OCI-LY3 (cell line): ENCODE data around the gene KCNA2.

Experiments
- H2AFZ ChIP-seq: fragments of 200-600, 300-600 bp; shearing (Covaris generic); 2 replicates; pipeline ENCODE4 v1.6.0; 2014; ENCODE audit warnings: antibody characterized with exemption, low read depth, low read length
- H3K27ac ChIP-seq: fragments of 200-600, 300-600 bp; sonication (generic); 2 replicates; pipeline ENCODE4 v1.5.1; 2014; ENCODE audit warnings: mild to moderate bottlenecking, low read length, moderate library complexity, mixed read lengths
- H3K27me3 ChIP-seq: fragments of 200-600, 300-600 bp; sonication (generic); 2 replicates; pipeline ENCODE4 v1.6.1; 2014; ENCODE audit warnings: low read depth, low read length, mixed read lengths
- H3K36me3 ChIP-seq: fragments of 200-600, 300-600 bp; sonication (generic); replicated peaks from 2 replicates; pipeline ENCODE3; 2014; ENCODE audit warnings: low read depth, low read length, mixed read lengths
- H3K4me1 ChIP-seq: fragments of 300-600, 200-600 bp; sonication (generic); 2 replicates; pipeline ENCODE4 v1.6.1; 2014; ENCODE audit warnings: low read length, mixed read lengths
- H3K4me2 ChIP-seq: fragments of 200-600, 300-600 bp; sonication (generic); 2 replicates; pipeline ENCODE4 v1.6.1; 2014; ENCODE audit warnings: low read length, mixed read lengths
- H3K4me3 ChIP-seq: fragments of 300-600, 200-600 bp; sonication (generic); 2 replicates; pipeline ENCODE4 v1.5.1; 2014; ENCODE audit warnings: antibody characterized with exemption, mild to moderate bottlenecking, low read length, moderate library complexity
- H3K79me2 ChIP-seq: fragments of 300-600, 200-600 bp; shearing (Covaris generic); 2 replicates; pipeline ENCODE4 v1.6.1; 2014; ENCODE audit warnings: mild to moderate bottlenecking, low read length, mixed read lengths
- H3K9ac ChIP-seq: fragments of 300-600, 200-600 bp; shearing (Covaris generic); 2 replicates; pipeline ENCODE4 v1.6.0; 2014; ENCODE audit warnings: mild to moderate bottlenecking, low read length, moderate library complexity
- H3K9me3 ChIP-seq: fragments of 200-600, 300-600 bp; shearing (Covaris generic); 2 replicates; pipeline ENCODE4 v1.6.1; 2014; ENCODE audit warnings: low read length, mixed read lengths; ENCODE audit not compliant: insufficient read depth
- H4K20me1 ChIP-seq: fragments of 200-600, 300-600 bp; sonication (generic); 2 replicates; pipeline ENCODE4 v1.6.1; 2016; ENCODE audit warnings: low read length, mixed read lengths; ENCODE audit not compliant: insufficient read depth
- EZH2phosphoT487 ChIP-seq: fragments of 200-600 bp; shearing (Covaris generic); IDR thresholded peaks from 2 replicates; pipeline ENCODE4 v1.6.1; 2018; ENCODE audit warnings: antibody characterized with exemption, mixed run types, low read depth
- TF ChIP-seq, protein P1 (sequence below): fragments of 200-600, 300-600 bp; sonication (generic); IDR thresholded peaks from 2 replicates; pipeline ENCODE4 v1.5.1; 2014; ENCODE audit warnings: antibody characterized with exemption, low read length, low read depth

Gene KCNA2

DNA sequence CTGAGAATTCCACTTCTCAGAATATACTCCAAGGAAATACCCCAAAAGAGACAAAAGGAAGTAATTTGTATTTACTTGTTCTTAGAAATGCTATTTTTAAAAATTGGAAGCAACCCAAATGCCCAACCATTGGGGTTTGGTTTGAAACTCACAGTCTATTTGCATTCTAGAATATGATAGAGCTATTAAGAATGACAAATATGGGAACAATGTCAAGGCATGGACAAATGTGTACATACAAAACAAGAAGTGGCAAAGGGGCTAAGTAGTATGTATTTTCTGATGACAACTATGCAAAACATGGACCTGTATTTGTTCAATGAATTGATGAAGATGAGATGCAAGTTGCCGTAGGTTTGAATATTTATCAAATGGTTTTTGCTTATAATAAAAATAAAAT, 32.8 kb downstream of the KCNA2 start:
- no peaks in the 10 kb centered on the region for H3K9me3 ChIP-seq
- no peaks in the 10 kb centered on the region for H3K36me3 ChIP-seq
- H3K4me2 ChIP-seq = no peak overlapping the region
- no peak overlapping the region for H2AFZ ChIP-seq
- H3K27ac ChIP-seq = no peak overlapping the region
- no peaks in the 10 kb centered on the region for H3K27me3 ChIP-seq
- no peaks in the 10 kb centered on the region for H3K4me1 ChIP-seq
- no peak for TF ChIP-seq EZH2phosphoT487
- no peak overlapping the region for H3K4me3 ChIP-seq
- no peak overlapping the region for H3K9ac ChIP-seq
- no peaks in the 10 kb centered on the region for H4K20me1 ChIP-seq
- no peaks in the 10 kb centered on the region for H3K79me2 ChIP-seq

DNA sequence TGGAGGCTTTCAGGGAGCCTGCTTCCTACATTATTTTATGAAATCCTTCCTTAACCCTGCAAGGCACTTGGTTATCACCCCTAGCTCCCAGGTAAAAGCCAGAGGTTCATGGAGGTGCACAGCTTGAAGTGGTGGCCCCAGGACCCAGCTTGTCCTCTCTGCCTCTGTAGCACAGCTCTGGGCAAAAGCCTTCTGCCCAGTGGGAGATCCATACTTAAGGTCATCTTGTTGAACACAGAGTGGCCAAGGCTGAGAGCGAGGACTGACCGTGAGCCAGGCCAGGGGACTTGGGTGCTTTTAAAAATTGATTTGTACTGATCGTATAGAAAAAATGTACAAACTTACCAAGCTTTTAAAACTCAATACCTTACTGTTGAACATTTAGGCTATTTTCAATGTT, 33.4 kb downstream of the KCNA2 start:
- Histone ChIP-seq H2AFZ (no peak overlapping the region), H3K4me2 (no peak overlapping the region), H3K4me3 (no peak overlapping the region), H3K27me3 (no peaks in the 10 kb centered on the region), H3K9me3 (no peaks in the 10 kb centered on the region), H3K79me2 (no peaks in the 10 kb centered on the region), H3K4me1 (no peaks in the 10 kb centered on the region), H4K20me1 (no peaks in the 10 kb centered on the region), H3K36me3 (no peaks in the 10 kb centered on the region), H3K27ac (no peak overlapping the region), H3K9ac (no peak overlapping the region)
- no peak for TF ChIP-seq EZH2phosphoT487
- TF ChIP-seq, protein P1, sequence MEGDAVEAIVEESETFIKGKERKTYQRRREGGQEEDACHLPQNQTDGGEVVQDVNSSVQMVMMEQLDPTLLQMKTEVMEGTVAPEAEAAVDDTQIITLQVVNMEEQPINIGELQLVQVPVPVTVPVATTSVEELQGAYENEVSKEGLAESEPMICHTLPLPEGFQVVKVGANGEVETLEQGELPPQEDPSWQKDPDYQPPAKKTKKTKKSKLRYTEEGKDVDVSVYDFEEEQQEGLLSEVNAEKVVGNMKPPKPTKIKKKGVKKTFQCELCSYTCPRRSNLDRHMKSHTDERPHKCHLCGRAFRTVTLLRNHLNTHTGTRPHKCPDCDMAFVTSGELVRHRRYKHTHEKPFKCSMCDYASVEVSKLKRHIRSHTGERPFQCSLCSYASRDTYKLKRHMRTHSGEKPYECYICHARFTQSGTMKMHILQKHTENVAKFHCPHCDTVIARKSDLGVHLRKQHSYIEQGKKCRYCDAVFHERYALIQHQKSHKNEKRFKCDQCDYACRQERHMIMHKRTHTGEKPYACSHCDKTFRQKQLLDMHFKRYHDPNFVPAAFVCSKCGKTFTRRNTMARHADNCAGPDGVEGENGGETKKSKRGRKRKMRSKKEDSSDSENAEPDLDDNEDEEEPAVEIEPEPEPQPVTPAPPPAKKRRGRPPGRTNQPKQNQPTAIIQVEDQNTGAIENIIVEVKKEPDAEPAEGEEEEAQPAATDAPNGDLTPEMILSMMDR = no peak

DNA sequence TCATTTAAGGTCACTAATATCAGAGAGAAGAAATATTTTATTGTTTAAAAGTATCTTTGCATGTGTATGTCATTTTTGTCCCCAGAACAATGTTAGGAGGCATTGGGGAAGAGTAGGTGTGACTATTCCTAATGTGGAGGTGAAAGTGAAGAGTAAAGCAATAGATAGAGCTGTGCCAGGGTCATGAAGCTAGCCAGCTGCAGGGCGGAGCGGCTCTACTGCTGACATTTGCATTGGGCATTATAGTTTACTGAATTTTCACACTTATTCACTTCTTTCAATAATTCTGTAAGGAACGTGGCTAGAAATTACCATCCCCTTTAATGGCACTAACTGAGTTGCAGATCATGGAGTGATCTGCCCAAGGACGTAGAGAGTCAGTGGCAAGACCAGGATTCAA, 35.3 kb downstream of the KCNA2 start:
- Histone ChIP-seq H3K4me2 (no peak overlapping the region), H3K4me1 (no peaks in the 10 kb centered on the region), H3K27me3 (no peaks in the 10 kb centered on the region; the same call in 1 of the 2 replicates), H3K9me3 (no peaks in the 10 kb centered on the region), H3K36me3 (no peaks in the 10 kb centered on the region), H4K20me1 (no peaks in the 10 kb centered on the region), H3K27ac (no peak overlapping the region), H3K4me3 (no peak overlapping the region), H3K79me2 (no peaks in the 10 kb centered on the region), H3K9ac (no peak overlapping the region), H2AFZ (no peak overlapping the region)
- no peak for TF ChIP-seq EZH2phosphoT487
- TF ChIP-seq, protein P1 = no peak

DNA sequence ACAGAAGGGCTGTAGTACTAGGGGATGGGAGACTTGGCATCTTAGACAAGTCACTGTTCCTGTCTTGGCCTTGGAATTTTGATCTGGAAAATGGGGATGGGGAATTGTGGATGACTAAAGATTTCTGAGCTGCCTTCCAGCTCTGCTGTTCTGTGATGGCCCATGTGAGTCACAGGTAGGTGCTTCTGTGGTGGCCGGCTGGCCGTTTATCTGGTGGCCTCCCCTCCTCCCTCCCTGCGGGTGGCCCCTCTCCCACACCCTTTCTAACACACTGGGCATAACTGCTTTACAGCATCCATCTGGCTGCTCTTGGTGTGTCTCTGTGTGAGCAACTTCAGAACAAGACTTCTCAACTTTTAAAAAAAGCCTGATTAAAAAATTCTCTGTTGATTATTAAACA, 35.9 kb downstream of the KCNA2 start:
- Histone ChIP-seq H3K4me1 (no peaks in the 10 kb centered on the region), H3K4me2 (no peak overlapping the region), H3K27me3 (no peaks in the 10 kb centered on the region; the same call in 1 of the 2 replicates), H3K9me3 (no peaks in the 10 kb centered on the region), H3K79me2 (no peaks in the 10 kb centered on the region), H3K9ac (no peak overlapping the region), H3K27ac (no peak overlapping the region), H3K36me3 (no peaks in the 10 kb centered on the region), H4K20me1 (no peaks in the 10 kb centered on the region), H2AFZ (no peak overlapping the region), H3K4me3 (no peak overlapping the region)
- TF ChIP-seq, protein P1 = no peak
- no peak for TF ChIP-seq EZH2phosphoT487

DNA sequence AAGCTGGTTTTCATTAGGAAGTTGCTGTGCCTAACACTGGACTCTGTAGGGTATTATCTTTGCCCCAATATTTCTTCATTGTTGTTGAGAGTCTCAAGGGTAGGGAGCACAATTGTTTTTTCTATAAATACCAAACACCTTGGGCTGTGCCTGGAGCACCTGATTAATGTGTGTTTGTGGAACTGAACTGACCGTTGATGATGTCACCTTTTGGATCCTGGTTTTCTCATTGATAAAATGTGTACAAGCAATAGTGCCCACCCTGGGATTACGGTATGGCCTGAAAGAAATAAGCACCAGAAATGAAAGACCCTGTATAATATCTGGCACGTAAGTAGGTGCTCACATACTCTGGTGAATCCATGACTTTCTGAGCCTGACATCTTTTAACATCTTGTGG, 39.3 kb downstream of the KCNA2 start:
- no peak overlapping the region for H3K27ac ChIP-seq
- no peak overlapping the region for H3K4me3 ChIP-seq
- no peaks in the 10 kb centered on the region for H3K9me3 ChIP-seq
- H3K27me3 ChIP-seq = no peaks in the 10 kb centered on the region; the same call in 1 of the 2 replicates
- no peaks in the 10 kb centered on the region for H4K20me1 ChIP-seq
- no peak overlapping the region for H3K9ac ChIP-seq
- no peak overlapping the region for H2AFZ ChIP-seq
- H3K4me2 ChIP-seq = no peak overlapping the region
- H3K79me2 ChIP-seq = no peaks in the 10 kb centered on the region
- no peaks in the 10 kb centered on the region for H3K4me1 ChIP-seq
- TF ChIP-seq EZH2phosphoT487 = no peak
- TF ChIP-seq, protein P1 = no peak
- no peaks in the 10 kb centered on the region for H3K36me3 ChIP-seq
